K562 treated with DMSO at 1 percent for 4 hours (cell line): ENCODE data around the gene POTEH. TPM values are rescaled to one million over a fixed set of nuclear protein-coding genes. Genes with fewer than 3 reads are reported as not detected.

Source experiments
- total RNA-seq: library from RNA; unstranded; fragments of 300-600 nt; gene quantifications from 2 replicates; pipeline ENCODE4 v1.2.3, GENCODE V29; 2022; ENCODE audit not compliant: insufficient read depth

The POTEH gene
- total RNA-seq = not detected in 2 replicates

DNA sequence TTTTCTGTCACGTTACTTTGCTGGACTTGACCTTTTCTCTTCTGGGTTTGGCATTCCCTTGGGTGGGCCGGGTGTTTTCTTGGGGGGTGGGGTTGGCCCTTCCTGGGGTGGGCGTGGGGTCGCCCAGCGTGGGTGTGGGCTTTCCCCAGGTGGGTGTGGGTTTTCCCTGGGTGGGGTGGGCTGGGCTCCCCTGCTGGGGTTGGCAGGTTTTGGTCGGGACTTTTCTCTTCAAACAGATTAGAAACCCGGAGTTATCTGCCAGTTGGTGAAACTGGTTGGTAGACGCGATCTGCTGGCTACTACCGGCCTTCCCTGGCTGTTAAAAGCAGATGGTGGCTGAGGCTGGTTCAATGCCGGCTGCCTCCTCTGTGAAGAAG is at the start of gene POTEH:
Gene POTEH (plus strand): TSS at position 278 of the 377 bp plus-strand sequence. CDS start 52 bp downstream, at position 330.

Other genes with a start within 250 kb of the POTEH start
- gene OR11H1, start 161.8 kb upstream of the POTEH start, total RNA-seq = not detected in 2 replicates